ENCODE measurements around the gene NFATC3.

Gene NFATC3

DNA sequence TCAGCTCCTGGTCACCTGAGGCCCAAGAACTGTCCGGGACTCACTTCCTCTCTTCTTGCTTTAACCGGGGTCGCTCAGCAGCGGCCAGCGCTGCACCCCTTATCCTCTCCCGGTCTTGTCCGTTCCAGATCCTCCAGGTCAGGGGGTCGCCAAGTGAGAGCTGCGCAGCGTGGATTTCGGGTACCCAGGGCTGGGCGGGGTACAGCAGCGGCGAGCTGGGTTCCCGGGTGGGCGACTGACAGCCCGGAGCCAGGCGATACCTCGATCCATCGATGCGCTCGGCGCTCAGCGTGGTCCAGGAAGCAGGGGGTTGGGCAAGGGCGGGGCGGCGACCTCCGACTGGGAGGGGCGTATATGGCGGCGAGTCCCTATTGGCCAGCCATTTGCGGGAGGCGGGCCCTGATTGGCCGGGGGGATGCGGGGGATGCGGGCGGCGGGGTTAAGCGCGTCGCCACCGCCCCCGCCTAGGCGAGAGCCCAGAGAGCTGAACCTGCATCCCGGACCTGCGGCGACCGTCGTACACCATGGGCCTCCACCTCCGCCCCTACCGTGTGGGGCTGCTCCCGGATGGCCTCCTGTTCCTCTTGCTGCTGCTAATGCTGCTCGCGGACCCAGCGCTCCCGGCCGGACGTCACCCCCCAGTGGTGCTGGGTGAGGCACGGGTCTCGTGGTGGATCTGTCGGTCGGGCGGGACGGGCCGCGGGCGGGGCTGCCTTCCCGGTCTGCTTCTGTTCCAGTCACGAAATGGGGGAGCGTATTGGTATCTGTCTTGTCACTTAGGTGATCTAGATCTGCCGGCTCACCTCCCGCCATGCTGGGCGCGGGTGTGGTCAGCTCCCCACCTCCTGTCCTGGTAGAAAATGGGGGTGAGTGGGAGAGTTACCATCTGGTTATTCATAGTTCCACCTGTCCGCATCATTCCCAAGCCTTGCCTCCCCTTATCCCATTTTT lies 160.0 kb downstream of the NFATC3 start, which contains the start of gene PLA2G15:
PLA2G15 (plus strand) TSS at position 471 of the 951 bp plus-strand sequence; CDS start at position 525, 54 bp downstream.
- peak; percentile 89 to 97 (median 95) for DNase-seq (ENCODE audit: low read depth in 3 of 3, low spot score in 1 of 3)

DNA sequence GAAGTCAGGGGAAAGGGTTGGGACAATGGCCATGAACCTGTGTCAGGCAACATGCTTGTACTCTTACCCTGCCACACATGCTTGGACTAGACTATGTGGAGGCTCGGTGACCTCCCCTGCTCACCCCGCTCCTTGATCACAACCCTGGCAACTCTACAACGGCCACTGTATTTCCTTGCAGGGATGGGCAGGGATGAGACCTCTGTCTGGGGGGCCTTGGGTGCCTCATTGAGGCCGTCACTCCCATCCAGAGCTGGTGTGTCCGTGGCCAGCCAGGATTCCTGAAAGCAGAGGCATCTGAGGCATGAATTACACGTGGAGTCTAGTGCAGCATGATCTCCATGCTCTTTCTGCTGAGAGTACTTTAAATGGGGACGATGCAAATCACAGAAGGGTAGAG lies 161.0 kb downstream of the NFATC3 start:
- no peak for DNase-seq (ENCODE audit: low read depth in 3 of 3, low spot score in 1 of 3)

DNA sequence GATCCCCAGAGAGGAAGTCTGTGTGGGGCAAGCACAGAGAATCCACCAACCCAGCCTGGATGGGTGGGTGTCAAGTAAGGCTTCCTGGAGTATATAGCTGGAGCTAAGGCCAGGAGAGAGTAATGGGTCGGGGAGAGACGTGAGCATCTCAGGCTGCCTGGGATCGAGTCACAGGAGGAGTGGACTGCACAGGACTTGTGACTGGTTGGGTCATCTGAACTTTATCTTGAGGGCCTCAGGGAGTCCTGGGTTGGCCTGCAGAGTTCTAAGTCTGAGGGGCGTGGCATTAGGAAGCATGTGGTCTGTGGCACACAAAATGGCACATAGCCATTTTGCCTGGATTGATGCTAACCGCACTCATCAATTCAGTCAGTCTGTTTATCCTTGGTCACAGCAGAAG lies 161.5 kb downstream of the NFATC3 start:
- DNase-seq (ENCODE audit: low read depth in 3 of 3, low spot score in 1 of 3): no peak

GRCh38 chr16:68247400-68247799 lies 162.2 kb downstream of the NFATC3 start:
- DNase-seq (ENCODE audit: low read depth in 3 of 3, low spot score in 1 of 3): no peak

DNA sequence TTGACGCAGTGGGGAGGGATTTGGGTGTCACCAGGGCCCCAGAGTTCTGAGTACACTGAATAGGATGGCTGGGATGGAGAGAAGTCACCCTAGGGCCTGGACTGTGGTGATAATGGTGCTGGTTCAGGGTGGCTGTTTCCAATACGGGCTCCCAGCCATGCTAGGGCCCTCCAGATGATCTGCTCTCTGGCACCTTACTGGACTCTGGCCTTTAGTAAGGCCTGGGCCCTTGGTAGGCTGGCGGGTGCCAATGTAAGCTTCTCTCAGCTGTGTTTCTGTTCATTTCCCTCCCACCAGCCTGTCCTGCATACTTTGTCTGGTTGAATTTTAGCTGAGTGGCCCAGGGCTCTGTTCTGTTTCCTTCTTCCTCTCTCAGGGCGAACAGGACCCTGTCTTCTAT lies 162.8 kb downstream of the NFATC3 start:
- DNase-seq (ENCODE audit: low read depth in 3 of 3, low spot score in 1 of 3): no peak

DNA sequence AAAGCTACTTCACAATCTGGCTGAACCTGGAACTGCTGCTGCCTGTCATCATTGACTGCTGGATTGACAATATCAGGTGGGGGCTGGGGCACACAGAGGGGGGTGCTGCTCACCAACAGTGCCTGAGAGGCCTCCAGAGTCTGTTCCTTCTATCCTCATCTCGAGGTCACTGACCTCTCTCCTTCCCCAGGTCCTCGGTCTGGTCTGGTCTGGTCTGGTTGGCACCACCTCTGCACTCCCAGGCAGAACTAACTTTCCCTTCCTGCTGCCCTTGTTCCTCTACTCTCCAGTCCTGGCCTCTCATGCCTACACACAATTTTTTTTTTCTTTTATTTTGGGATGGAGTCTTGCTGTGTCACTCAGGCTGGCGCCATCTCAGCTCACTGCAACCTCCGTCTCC lies 164.2 kb downstream of the NFATC3 start:
- DNase-seq (ENCODE audit: low read depth in 3 of 3, low spot score in 1 of 3): no peak

DNA sequence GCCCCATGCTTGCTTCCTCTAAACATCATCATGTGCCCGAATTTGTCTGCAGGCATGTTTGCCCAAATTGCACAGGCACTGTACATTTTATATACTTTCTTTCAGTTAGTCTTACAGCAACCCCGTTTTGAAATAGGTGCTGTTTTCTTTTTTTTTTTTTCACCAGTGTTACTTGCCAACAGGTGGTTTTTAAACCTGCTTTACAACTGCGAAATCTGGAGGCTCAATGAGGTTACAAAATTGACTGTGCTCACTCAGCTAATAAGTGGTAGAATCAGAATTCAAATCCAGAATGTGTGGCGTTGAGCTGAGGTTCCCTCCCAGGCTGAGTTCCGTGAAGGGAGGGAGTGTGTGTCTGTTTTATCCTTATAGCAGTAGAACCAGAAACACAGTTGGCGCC lies 165.8 kb downstream of the NFATC3 start:
- DNase-seq (ENCODE audit: low read depth in 3 of 3, low spot score in 1 of 3): no peak

DNA sequence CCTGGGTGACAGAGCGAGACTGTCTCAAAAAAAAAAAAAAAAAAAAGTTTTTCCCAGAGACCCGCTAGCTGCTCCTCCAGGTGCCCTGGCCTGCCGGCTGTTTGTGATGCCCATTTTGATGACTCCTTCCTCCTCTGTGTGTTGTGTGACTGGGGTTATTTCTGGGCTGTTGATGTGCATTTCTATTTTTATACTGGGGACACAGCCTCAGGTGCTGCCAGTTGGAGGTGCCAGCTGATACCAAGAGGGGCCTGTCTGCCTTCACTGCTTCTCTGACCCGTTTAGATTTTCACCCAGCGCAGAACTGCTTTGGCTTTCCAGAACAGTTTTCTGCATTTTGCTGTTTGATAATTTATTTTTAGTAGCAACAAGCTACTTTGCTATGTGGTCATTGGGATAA lies 166.7 kb downstream of the NFATC3 start:
- DNase-seq (ENCODE audit: low read depth in 3 of 3, low spot score in 1 of 3): no peak

DNA sequence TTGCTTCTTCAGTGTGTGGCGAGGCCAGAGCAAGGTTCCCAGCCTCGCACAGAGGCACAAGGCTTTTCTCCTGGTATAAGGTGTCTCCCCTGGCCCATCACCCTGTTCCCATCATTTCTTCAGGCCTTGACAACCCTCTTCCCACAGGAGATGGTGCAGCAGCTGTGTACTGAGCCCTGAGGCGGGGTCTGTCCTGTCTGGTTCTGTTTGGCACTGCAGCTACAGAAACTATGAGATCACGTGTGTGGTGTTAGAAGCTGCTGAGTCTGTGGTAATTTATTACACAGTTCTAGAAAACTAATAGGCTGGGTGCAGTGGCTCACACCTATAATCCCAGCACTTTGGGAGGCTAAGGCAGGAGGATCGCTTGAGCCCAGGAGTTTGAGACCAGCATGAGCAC lies 167.2 kb downstream of the NFATC3 start:
- no peak for DNase-seq (ENCODE audit: low read depth in 3 of 3, low spot score in 1 of 3)

GRCh38 chr16:68253721-68254120 lies 168.6 kb downstream of the NFATC3 start:
- DNase-seq (ENCODE audit: low read depth in 3 of 3, low spot score in 1 of 3): no peak

- DNase-seq (ENCODE audit: low read depth in 3 of 3, low spot score in 1 of 3): no peak
Measured at GRCh38 chr16:68255712-68256111, 170.5 kb downstream of the NFATC3 start.

DNA sequence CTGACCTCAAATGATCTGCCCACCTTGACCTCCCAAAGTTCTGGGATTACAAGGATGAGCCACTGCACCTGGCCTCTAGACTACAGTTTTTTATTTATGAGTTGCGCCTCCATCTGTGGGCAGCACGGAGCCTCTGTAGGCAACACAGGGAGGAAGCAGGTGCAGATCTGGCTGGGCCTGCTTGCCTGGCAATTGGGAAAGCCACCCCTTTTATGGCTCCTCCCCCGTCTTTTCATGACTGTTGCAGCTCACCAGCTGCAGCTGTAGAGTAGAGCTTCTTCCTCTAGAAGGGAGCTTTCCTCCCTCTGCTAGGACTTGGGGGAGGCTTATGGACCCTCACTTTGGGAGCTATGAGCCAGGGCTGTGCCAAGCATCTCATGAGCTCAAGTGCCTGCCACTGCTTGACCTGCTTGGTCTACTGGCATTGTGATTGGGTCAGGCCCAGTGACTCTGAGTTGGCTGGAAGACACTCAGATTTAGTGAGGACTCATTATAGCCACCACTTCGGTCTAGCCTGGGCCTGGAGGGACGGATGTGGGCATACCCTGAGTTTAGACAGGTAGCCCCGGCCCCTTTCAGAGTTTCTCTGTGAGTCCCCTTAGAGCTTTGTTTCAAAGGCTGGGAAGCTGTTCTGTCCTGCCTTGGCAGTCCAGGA lies 172.2 kb downstream of the NFATC3 start:
- DNase-seq (ENCODE audit: low read depth in 3 of 3, low spot score in 1 of 3): no peak

DNA sequence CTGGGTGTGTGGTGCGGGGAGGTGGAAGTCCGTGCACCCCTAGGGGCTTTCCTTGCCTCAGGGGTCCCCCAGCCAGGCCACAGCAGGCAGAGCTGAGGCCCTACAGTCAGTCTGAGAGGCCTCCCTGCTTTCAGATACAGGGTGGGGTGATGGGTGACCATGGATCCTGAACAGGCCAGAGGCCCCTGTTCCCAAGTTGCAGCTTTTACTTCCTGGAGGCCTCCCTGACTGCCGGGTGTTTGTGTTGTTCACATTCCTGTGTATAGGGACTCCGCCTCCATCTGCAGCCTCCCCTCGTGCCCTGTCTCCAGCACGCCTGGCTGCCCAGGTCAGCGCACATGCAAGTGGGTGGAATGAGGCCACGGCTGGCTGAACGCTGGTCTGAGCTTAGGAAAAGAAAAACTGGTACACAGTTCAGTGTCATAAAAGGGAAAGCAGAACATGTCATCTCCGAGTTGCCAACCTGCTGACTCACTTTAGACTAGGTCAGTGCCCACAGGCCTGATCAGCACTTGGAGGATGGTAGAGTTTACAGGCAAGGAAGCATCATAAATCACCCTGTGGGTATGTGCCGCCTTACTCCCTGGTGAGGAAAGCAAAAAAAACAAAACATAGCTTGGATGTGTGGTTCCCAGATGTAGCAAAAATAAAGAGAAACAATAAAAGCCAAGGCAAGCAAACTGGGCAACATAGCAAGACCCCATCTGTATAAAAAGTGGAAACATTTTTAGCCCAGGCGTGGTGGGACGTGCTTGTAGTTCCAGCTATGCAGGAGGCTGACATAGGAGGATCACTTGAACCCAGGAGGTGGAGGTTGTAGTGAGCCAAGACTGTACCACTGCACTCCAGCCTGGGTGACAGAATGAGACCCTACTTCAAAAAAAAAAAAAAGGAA lies 173.0 kb downstream of the NFATC3 start:
- no peak for DNase-seq (ENCODE audit: low read depth in 3 of 3, low spot score in 1 of 3)

GRCh38 chr16:68259007-68259825 lies 174.0 kb downstream of the NFATC3 start:
- no peak for DNase-seq (ENCODE audit: low read depth in 3 of 3, low spot score in 1 of 3)

- no peak for DNase-seq (ENCODE audit: low read depth in 3 of 3, low spot score in 1 of 3)
Measured at GRCh38 chr16:68263559-68264127, 178.5 kb downstream of the NFATC3 start.

DNA sequence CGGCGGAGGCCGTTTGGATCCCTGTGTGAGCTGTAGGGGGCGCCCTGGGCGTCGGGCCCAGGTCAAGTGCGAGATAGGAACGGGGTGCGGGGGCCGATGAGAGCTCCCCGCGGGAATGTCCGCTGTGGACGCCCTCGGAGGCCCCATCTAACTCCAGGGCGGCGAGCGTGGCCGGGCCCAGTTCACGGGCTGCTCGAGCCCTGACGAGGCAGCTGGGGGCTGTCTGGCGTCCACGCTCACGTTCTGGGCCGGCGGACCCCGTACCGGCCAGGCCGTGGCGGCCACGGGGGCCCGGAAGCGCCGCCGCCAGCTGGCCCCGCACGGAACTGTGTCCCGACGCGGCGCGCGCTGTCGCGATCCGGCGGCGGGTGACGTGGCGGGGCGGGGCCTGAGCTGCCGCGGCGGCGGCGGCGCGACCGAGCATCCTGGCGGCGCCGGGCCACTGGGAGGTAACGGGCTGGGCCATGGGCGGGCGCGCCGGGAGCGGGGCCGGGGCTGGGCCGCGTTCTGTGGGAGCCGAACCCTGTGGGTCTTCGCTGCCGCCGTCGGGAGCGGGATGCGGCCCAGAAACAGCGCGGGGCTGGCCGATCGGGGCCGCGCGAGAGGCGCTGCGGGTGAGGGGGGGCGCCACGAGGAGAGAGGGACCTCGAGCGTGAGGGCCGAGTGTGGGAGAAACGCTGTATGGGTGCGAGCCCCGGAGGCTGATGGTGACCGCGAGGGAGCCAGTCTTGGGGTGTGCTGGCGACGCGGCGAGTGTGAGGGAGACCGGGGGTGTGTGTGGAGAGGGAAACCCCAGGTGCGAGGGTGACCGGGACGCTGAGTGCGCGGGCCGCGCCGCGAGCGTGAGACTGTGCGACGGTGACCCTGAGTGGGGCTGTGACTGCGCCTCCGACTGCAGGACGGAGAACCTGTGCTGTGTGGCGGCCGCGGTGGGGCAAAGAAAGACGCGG lies 179.2 kb downstream of the NFATC3 start, which contains the start of gene SLC7A6:
SLC7A6 (plus strand) TSS at position 399 of the 950 bp plus-strand sequence. CDS start 10,201 bp downstream, outside the sequence.
- DNase-seq (ENCODE audit: low read depth in 3 of 3, low spot score in 1 of 3): peak in 2 of 3 donors; percentile 65 to 79

- DNase-seq (ENCODE audit: low read depth in 3 of 3, low spot score in 1 of 3): no peak
Measured at GRCh38 chr16:68265078-68265920, 180.1 kb downstream of the NFATC3 start.

All from stimulated activated CD4-positive, alpha-beta T cell treated with anti-CD3 and anti-CD28 coated beads, TNF-alpha, amount 100 ng/mL, for 1 hour (primary cell).